HFFc6 (cell line): ENCODE measurements around the gene METTL9. TPM values are rescaled to one million over a fixed set of nuclear protein-coding genes. Genes with fewer than 3 reads are reported as not detected.

Experiments
- DNase-seq: peaks from one replicate; pipeline ENCODE4 v3.0.0-alpha.2; 2018
- H3K27ac Mint-ChIP-seq: 2 replicates; pipeline ENCODE4 v1.8.0; 2020; ENCODE audit warnings: mild to moderate bottlenecking, mixed read lengths
- H3K27me3 Mint-ChIP-seq: 2 replicates; pipeline ENCODE4 v1.8.0; 2021; ENCODE audit warnings: mild to moderate bottlenecking, moderate library complexity, mixed read lengths; ENCODE audit not compliant: insufficient read depth
- H3K36me3 Mint-ChIP-seq: 2 replicates; pipeline ENCODE4 v1.8.0; 2021; ENCODE audit warnings: low read depth, mixed read lengths
- H3K4me1 Mint-ChIP-seq: 2 replicates; pipeline ENCODE4 v1.8.0; 2020; ENCODE audit warnings: low read depth, mixed read lengths
- H3K4me3 Mint-ChIP-seq: 2 replicates; pipeline ENCODE4 v1.8.0; 2020; ENCODE audit warnings: mild to moderate bottlenecking, moderate library complexity, mixed read lengths
- H3K9me3 Mint-ChIP-seq: 2 replicates; pipeline ENCODE4 v1.8.0; 2020; ENCODE audit warnings: mild to moderate bottlenecking, mixed read lengths
- total RNA-seq, 6 experiments: library from RNA; stranded (reverse); fragmentation: NEBNext Ultra II Directional; extraction: Animal tissue kit (Norgen Biotek cat#: 25700); gene quantifications; 2 replicates in 1 of 6; 3 replicates in 5 of 6; pipeline ENCODE4 v1.2.3, GENCODE V29; 2021
- TF ChIP-seq, protein P1 (sequence below): fragments of 200-600 bp; sonication (generic); IDR thresholded peaks from 2 replicates; pipeline ENCODE4 v1.5.0; 2021; ENCODE audit warnings: antibody characterized with exemption, mild to moderate bottlenecking

METTL9 gene
- total RNA-seq, 6 experiments from 2014 or later, result 147 to 176 (median 151) TPM

DNA sequence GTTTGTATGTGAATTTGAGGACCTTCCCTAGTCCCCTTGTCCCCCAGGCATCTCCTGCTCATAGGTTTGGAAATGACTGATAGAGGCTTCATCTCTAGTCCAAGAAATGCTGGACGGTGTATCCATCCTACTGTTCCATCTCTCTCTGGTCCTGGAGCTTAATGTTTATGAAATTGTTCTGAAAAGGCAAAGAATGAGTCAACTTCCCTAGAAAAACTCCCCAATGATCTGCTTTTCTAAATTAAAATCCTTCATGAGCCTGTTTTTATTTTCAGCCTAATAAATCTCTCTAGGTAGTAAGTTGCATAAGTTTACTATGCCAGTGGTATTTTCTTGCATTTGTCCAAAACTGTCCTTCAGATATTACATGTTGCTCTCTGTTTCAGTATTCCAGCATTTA lies 55.1 kb downstream of the METTL9 start:
- no peak for DNase-seq
- TF ChIP-seq, protein P1, sequence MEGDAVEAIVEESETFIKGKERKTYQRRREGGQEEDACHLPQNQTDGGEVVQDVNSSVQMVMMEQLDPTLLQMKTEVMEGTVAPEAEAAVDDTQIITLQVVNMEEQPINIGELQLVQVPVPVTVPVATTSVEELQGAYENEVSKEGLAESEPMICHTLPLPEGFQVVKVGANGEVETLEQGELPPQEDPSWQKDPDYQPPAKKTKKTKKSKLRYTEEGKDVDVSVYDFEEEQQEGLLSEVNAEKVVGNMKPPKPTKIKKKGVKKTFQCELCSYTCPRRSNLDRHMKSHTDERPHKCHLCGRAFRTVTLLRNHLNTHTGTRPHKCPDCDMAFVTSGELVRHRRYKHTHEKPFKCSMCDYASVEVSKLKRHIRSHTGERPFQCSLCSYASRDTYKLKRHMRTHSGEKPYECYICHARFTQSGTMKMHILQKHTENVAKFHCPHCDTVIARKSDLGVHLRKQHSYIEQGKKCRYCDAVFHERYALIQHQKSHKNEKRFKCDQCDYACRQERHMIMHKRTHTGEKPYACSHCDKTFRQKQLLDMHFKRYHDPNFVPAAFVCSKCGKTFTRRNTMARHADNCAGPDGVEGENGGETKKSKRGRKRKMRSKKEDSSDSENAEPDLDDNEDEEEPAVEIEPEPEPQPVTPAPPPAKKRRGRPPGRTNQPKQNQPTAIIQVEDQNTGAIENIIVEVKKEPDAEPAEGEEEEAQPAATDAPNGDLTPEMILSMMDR, result no peak
- Mint-ChIP-seq H3K27ac (no peak overlapping the region; the same call in 1 of the 2 replicates), H3K36me3 (peaks cover 10% of the 10 kb centered on the region; the same call in 1 of the 2 replicates), H3K4me3 (no peak overlapping the region), H3K4me1 (peaks cover 34% of the 10 kb centered on the region), H3K9me3 (no peaks in the 10 kb centered on the region), H3K27me3 (0 out of 2 replicates have a peak, but pooled peaks cover 2% of the 10 kb centered on the region)

DNA sequence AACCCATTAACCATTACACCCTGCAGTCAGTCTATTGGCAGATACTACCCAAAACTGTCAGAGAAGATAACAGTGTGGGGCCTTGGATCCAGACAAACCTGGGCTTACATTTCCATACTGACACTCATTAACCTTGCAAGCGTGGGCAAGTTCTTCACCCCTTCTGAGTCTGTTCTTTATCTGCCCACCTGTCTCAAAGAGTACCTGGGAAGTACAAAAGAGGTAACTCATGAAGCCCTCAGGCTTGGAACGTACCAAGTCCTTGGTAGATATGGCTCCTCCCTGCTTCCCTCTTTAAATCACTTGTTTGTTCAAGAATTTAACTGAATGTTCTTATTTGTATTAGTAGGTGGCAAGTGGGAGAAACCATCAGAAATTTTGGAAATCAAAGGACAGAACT lies 55.5 kb downstream of the METTL9 start:
- DNase-seq, result no peak
- Mint-ChIP-seq H3K4me3 (no peak overlapping the region), H3K27ac (no peak overlapping the region), H3K4me1 (peaks cover 34% of the 10 kb centered on the region), H3K27me3 (0 out of 2 replicates have a peak, but pooled peaks cover 2% of the 10 kb centered on the region), H3K36me3 (peaks cover 10% of the 10 kb centered on the region; the same call in 1 of the 2 replicates), H3K9me3 (no peaks in the 10 kb centered on the region)
- TF ChIP-seq, protein P1, result no peak

- Mint-ChIP-seq H3K36me3 (peaks cover 10% of the 10 kb centered on the region; the same call in 1 of the 2 replicates), H3K27me3 (peaks cover 2% of the 10 kb centered on the region; the same call in 1 of the 2 replicates), H3K27ac (peak overlapping the region; percentile 35; the same call in 1 of the 2 replicates), H3K9me3 (no peaks in the 10 kb centered on the region), H3K4me3 (peak overlapping the region; percentile 44), H3K4me1 (peaks cover 49% of the 10 kb centered on the region)
- TF ChIP-seq, protein P1, result peak; percentile 95
- peak; percentile 49 for DNase-seq
Measured at GRCh38 chr16:21656795-21657768, 57.7 kb downstream of the METTL9 start.

DNA sequence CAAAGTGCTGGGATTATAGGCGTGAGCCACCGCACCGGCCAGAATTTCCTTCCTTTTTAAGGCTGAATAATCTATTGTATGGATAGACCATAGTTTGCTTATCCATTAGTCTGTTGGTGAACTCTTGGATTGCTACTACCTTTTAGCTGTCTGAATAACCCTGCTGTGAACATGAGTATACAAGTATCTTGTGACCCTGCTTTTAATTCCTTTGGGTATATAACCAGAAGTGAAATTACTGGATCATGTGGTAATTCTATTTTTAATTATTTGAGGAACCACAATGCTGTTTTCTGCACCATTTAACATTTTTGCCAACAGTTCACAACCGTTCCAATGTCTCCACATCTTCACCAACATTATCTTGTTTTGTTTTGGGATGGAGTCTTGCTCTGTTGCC lies 59.7 kb downstream of the METTL9 start:
- Mint-ChIP-seq H3K27me3 (peaks cover 3% of the 10 kb centered on the region), H3K9me3 (no peaks in the 10 kb centered on the region), H3K27ac (no peak overlapping the region), H3K4me1 (peaks cover 38% of the 10 kb centered on the region), H3K4me3 (no peak overlapping the region), H3K36me3 (peaks cover 10% of the 10 kb centered on the region; the same call in 1 of the 2 replicates)
- TF ChIP-seq, protein P1, result no peak
- no peak for DNase-seq

DNA sequence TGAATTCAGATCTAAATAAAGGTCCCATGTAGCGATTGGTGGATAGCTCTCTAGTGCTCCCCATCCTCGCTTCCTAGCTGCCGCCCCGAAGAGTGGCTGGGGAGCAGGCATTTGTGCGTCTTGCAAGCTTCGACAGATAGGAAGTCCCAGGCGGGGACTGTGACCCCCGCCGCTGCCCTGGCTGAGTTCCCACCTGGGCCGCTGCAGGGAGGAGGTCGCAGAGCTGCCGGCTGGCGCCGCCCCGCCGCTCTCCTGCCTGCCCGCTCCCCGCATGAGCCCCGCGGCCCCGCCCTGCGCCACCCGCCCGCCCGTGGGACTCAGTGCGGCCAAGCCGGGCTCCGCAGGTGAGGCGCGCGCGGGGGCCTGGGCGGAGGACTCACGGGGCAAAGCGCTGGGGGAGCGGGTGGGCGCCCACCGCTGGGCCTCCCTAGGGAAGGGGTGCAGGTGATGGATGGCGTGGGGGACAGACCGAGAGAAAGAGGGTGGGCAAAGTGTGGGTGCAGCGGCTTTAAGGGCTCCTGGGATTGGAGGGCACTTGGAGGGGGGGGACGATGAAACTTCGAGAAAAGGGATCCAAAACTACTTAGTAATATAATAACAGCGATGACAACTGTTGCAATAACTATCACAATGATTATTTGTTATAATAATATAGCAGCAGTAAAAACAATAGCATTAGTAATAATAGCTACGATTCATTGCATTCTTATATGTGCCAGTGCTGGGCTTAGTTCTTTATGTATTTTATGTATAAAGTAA lies 64.7 kb downstream of the METTL9 start, which contains the start of gene OTOA:
Gene OTOA, plus strand, starts transcription at position 80 of the 759 bp plus-strand sequence. CDS start 14,547 bp downstream, outside the sequence.
- Mint-ChIP-seq H3K9me3 (no peaks in the 10 kb centered on the region), H3K4me3 (no peak within 1 kb of the TSS; the same call in 1 of the 2 replicates)
- TF ChIP-seq, protein P1, result no peak

More for the DNA sequence above, 64.7 kb downstream of the METTL9 start, which contains the start of gene OTOA:
- Mint-ChIP-seq H3K36me3 (no peaks in the 10 kb centered on the region), H3K4me1 (peaks cover 15% of the 10 kb centered on the region), H3K27me3 (peaks cover 1% of the 10 kb centered on the region), H3K27ac (no peak within 1 kb of the TSS)
- no peak for DNase-seq
